GM19193 (cell line): ENCODE data around the gene TMCC1.

Experiments used
- POLR2A ChIP-seq: IDR thresholded peaks from 4 replicates; pipeline ENCODE4 v1.6.1; 2011; ENCODE audit not compliant: insufficient read depth, insufficient read length; ENCODE audit errors: extremely low read depth

Gene TMCC1

DNA sequence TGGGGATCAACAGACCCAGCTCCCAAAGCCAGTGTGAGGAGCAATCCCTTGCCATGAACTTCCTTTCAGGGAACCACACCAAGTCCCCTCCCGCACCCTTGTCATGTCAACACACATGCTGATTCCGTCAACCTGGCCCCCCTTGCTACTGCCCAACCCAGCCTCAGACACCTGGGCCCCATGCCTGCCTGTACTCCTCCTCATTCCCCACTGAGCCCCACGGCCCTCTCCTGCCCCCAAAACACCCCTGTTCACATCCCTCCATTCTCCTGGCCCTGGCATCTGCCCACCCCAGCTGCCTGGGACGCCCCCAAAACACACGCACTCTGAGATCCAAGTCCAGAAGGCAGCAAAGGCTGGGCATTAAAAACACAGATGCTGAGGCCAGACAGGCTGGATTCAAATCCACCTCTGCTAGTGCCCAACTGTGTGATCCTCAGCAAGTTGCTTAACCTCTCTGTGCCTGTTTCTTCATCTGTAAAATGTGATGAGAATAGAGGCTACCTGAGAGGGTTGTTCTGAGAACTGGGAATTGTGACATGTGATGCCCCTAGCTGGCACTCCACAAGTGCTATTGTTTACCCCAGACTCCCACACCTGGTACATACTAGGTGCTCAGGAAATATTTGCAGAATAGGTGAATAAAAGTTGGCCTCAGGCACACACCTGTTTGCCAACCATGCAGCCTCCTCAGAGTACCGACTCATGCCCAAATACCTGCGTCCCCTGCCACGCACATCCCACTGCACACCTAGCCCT, 289.3 kb downstream of the TMCC1 start:
- no peak for TF ChIP-seq POLR2A

DNA sequence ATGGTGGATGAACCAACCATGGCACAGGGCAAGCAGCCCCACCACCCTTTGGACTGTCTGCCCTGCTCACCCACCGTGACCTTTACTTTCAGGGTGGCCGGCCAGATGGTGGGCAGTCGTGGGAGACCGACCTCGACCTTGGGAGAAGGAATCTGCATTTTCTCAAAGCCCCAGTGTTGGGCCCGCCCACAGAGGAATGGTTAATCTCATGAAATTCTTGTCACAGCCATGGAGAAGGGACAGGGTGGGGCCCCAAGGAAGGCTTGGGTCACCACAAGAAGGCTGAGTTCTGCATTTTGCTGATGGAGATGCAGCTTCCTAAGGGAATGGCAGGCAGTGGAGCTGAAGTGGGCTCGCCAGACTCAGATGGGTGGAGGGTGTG, 290.0 kb downstream of the TMCC1 start:
- no peak for TF ChIP-seq POLR2A

DNA sequence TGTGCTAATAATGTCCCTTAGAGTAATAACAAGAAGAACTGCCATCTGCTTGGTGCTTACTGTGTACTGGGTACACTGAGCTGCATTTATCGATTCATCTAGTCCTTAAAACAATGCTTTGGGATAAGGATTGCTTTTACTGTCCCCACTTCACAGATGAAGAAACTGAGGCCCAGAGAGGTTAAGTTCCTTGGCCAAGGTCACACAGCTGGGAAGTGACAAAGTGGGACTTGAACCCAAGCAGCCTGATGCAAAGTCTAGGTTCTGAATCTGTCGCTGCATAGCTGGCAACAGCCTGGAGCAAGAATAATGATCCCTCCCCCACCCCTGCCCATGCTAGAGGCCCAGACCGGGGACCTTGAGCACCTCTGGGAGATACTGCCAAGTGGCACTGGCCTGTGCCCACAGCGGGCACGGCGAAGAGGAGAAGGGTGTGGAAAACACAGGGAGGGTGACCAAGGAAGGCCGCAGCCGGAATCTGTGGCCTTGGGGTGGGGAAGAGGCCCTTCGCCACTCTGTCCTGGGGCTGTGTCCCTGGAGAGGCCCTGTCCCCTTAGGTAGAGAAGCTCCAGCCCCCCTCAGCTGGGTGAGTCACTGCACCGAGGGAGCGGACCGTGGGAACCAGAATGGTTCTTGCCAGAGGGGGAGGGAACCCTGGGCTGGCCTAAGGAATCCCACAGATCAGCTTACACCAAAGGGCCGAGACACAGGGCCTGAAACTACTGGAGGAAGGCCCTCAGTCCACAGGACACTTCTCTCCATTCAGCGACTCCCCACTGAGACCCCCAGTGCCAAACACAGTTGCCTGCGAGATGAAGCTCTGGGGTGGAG, 290.6 kb downstream of the TMCC1 start:
- no peak for TF ChIP-seq POLR2A

DNA sequence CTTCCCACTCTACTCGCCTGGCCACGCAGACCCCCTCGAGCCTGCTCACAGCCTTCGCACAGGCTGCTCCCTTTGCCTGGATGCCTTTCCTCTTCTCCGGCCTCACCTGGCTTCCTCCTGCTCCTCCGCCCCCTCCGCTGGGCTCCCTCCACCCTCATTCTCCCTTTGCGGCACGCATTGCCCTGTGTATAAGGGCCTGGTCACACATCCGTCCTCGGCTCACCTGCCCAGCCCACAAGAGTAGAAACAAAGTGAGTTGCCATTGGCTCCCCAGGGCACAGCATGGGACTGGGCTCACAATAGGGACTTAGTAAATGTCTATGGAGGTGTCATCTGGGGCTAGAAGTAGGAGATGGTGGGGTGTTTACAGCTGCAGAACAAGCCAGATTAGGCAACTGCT, 291.2 kb downstream of the TMCC1 start:
- no peak for TF ChIP-seq POLR2A

DNA sequence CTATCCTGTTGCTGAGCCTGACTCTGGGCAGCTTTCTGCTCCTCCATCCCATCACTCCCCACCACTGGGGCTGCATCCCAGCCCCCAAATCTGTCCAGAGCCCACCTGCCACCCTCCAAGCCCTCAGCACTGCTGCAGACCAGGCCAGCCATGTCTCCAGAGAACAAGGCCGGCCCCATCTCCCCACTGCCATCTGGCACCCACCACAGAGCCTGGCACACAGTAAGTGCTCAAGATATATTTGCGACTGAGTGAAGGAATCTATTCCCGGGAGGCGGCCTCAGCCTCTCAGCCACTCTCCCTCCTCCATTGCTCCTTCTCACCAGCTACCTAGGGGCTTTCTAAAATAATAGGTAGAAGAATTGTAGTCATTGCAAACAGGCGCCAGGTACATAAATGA, 291.8 kb downstream of the TMCC1 start:
- TF ChIP-seq POLR2A: no peak

DNA sequence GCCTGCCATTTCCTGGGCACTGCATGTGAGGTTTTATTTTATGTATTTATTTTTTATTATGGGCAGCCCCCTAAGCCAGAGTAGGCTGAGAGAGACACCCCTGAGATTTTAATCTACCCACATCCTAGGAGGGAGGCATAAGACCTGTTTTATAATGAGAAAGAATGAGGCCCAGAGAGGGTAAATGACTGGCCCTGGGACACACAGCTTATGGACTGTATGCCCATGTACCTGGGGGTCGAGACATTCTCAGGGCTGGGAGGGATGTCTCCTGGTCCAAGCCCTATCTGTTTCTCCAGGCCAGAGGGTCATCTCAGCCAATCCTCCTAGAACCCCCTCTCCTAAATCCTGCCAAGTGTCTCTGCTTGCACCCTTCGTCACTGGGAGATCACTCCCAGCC, 293.2 kb downstream of the TMCC1 start:
- no peak for TF ChIP-seq POLR2A

DNA sequence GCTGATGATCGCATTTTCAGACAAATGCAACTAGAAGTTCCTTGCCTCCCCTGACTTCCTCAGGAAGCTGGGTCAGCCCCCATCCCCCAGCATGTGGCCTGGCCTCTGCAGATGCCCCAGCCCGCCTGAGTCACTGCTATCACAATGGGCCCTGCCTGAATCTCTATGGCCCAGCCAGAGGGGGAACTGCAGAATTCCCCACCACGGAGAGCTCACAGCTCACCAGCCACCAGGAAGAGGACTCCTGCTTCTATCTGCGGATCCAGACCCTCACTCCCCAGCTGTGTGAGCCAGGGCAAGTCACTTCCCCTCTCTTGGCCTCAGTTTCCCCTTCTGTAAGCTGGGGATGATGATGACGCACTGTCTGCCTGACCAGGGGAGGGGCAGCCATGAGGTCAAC, 293.9 kb downstream of the TMCC1 start:
- TF ChIP-seq POLR2A: no peak

DNA sequence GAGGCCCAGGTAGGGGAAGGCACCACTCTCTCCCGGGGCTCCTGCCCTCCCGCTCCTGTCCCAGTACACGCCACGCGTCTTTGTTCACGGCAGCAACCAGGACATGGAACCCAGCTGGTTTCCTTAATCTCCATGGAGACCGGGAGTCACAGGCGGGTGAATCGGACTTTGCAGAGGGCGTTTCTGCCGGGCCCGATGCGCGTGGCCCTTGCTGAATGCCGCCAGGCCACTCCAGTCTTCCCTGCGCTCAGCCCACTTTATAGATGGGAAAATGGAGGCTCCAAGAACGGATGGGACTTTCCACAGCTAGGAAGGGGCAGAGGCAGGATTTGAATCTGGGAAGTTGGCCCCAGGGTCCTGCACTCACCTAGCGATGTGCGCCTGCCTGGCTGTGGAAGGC, 294.4 kb downstream of the TMCC1 start:
- no peak for TF ChIP-seq POLR2A

DNA sequence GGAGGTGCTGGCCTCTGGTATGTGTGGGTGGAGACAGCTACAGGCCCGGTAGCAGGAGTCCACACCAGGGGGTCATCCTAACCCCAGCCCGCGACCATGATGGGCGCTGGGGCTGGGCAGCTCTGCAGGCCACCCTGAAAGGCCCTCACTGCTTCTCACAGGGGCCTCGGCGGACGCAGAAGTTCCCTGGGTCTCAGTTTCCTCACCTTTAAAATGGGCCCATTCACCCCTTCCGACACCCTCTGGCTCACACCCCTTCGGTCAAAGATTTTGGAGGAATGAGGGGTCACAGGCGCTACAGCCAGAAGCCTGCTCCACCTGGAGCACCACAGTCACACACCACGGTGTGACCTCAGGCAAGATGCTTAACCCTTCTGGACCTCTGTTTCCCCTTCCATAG, 295.0 kb downstream of the TMCC1 start:
- no peak for TF ChIP-seq POLR2A

DNA sequence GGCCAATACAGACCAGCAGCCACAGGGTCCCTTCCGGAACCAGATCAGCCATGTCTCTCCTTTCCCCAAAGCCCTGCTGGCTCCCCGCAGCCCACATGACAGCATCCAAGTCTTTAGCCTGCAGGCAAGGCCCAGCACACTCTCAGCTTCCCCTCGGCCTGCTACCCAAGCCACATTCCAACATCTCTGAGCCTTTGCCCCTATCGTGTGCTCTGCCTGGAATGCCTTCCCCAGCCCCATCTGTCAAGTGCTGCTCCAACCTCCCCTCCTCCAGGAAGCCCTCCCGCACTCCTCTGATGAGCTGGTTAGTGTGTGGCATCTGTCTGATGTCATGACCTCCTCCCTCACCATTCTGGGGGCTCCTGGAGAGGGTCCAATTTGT, 295.5 kb downstream of the TMCC1 start:
- TF ChIP-seq POLR2A: no peak
